Activated gamma-delta T cell (primary cell): ENCODE data around the gene HSDL2.

Source experiments
- DNase-seq: peaks from one replicate; lab custom pipeline; 2025; lab: John Stamatoyannopoulos, UW

Gene HSDL2

GRCh38 chr9:112446526-112446925, 66.6 kb downstream of the HSDL2 start:
- DNase-seq: no peak

GRCh38 chr9:112447283-112447761, 67.4 kb downstream of the HSDL2 start:
- DNase-seq: no peak

- DNase-seq: no peak
Observed at GRCh38 chr9:112462855-112463254, 82.9 kb downstream of the HSDL2 start.

- no peak for DNase-seq
Observed at GRCh38 chr9:112465352-112465751, 85.4 kb downstream of the HSDL2 start.

DNA sequence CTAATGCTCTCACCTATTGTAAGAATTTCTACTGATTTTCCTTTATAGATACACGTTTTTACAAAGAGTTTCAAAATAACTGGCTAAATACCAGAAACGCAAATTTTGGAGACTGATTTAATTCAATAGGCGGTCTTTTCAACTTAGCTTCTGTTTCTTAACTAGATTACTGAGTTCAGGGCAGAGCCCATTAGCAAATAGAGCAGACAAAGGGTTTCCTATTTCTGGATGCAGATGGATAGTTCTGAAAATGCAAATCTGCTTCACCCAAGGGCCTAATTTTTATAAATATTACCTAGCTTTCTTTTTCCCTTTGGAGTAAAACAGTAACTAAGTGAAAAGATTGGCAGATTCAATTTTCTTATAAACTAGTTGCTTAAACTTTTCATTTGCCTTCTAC, 93.1 kb downstream of the HSDL2 start:
- DNase-seq: no peak

DNA sequence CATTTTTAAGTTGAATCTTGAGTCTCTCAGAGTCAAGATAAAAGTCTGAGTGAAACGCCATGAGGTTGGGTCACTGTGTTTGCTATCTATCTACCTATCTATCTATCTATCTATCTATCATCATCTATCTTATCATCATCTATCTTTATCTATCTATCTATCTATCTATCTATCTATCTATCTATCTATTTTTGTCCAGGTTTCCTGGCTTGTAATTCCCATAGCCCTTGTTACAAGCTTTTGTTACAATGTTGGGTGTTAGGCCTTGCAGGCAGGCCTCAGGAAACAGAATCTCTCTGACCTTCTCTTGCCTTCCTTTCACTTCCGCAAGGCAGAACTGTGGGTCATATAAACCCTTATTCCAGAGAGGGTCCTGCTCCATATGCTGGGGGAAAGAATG, 94.1 kb downstream of the HSDL2 start:
- no peak for DNase-seq

GRCh38 chr9:112475318-112475717, 95.4 kb downstream of the HSDL2 start:
- DNase-seq: no peak

DNA sequence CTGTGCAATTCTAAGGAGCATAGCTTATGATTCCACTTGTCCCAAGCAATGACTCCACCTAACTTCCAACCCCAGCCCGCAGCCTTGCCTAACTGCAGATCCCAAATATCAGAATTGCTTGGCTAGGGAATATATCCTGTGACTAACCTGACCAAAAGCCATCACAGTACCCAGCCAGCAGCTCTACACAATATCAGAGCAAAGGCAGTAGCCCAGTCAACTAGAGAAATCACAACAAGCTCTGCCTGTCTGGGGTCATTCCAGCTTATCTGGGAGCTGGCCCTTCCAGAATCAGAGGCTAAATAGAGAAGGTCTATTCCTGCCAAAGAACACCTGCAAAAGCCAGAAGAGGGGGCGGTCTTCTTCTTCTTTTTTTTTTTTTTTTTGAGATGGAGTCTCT, 97.4 kb downstream of the HSDL2 start:
- no peak for DNase-seq

DNA sequence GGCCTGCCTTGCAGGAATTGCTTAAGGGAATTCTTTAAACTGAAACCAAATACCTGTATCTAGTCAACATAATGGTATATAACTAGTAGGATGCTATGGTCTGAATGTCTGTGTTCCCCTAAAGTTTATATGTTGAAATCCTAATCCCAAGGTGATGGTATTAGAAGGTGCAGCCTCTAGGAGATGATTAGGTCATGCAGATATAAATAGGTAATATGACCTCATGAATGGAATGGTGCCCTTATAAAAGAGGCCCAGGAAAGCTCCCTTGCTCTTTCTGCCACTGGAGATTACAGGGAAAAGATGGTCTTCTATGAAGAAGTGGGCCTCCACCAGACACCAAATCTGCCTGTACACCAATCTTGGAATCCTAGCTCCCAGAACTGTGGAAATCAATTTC, 99.3 kb downstream of the HSDL2 start:
- no peak for DNase-seq

- DNase-seq: no peak
Observed at GRCh38 chr9:112484607-112485006, 104.7 kb downstream of the HSDL2 start.

DNA sequence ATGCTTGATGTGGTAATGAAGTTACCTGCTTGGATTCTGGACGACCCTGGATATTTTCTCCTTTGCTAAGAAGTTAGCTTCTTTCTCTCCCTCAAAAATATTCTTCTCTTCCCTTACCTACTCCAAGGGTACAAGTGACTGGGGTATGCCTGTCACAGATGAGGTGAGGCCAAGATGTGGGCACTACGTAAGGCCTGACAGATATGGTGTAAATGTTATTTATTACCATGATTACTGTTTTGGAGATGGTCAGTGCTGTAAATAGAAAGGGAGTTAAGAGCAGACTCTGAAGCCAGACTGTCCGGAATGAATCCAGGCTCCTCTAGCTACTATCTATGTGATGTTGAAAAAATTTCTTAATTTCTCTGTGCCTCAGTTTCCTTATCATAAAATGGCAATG, 105.7 kb downstream of the HSDL2 start:
- no peak for DNase-seq

GRCh38 chr9:112486221-112487007, 106.5 kb downstream of the HSDL2 start, which contains the start of gene KIAA1958:
Gene KIAA1958, plus strand, starts transcription at chr9:112486827. Its CDS starts 87,254 bp downstream, at chr9:112574081.
- peak; percentile 74 for DNase-seq

DNA sequence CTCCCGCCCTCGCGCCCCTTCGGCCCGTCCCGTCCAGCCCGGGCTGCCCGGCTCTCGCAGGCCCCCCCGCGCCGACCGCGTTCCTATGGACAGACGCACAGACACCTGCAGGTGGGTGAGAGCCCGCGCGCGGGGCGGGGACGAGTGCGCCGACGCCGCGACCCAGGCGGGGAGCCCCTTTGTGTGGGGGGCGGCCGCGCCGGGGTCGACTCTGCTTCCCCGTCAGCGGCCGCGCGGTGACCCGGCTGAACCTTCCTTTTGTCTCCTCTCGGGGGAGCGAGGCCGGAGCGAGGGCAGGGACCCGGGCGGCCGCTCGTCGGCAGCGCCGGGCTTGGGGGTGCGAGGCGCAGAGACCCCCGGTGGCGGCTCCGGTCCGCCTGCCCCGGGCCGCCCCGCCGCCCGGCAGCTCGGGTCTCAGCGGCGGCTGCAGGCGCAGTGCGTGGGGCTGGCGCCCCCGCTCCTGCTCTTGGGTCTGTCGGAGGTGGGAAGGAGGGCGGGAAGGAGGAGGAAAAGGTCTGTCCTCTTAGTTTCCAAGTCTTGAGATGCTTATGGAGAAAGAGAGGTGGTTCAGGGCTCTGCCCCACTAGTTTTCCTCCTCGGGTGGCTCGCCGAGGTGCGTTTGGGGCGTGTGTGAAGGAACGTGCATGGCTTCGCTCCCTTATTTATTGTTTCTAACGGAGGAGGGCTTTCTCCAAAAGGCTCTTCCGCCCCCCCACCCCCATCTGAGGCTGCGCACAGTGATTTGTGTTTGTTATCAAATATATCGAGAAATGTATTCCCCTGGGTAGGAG, 107.3 kb downstream of the HSDL2 start:
- peak; percentile 37 for DNase-seq

- no peak for DNase-seq
Observed at GRCh38 chr9:112487799-112488340, 108.0 kb downstream of the HSDL2 start.

- DNase-seq: no peak
Observed at GRCh38 chr9:112489039-112489546, 109.2 kb downstream of the HSDL2 start.

- DNase-seq: no peak
Observed at GRCh38 chr9:112489876-112490666, 110.2 kb downstream of the HSDL2 start.

DNA sequence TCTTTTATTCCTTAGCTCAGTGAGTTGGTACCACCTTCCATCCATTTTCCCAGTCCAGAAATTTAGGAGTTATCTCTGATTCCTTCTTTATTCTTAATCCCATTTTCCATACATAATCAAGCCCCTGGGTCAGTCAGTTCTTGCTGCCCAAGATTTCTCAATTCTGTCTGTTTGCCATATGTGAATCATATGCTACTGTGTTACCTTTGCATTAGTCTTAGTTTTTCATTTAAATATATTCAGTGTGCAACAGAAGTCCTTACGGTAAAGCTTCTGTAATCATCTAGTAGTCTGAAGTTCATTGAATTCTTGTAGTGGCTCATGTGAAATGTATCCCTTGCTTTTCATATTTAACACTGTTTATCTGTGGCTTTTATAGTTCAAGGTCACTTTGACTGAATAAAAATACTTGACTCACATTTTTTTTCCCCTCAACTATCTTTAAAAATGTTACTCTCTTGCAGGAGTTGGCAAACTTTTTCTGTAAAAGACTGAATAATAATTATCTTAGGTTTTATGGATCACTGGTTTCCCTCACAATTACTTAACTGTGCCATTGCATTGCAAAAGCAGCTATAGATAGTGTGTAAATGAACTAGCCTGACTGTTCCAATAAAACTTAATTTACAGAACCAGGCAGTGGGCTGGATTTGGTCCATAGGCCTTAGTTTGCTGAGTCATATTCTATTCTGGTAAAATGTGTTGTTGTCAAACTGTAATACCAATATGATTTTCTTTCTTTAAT, 113.7 kb downstream of the HSDL2 start:
- DNase-seq: no peak

GRCh38 chr9:112494153-112494552, 114.2 kb downstream of the HSDL2 start:
- DNase-seq: no peak

GRCh38 chr9:112495614-112496013, 115.7 kb downstream of the HSDL2 start:
- no peak for DNase-seq

DNA sequence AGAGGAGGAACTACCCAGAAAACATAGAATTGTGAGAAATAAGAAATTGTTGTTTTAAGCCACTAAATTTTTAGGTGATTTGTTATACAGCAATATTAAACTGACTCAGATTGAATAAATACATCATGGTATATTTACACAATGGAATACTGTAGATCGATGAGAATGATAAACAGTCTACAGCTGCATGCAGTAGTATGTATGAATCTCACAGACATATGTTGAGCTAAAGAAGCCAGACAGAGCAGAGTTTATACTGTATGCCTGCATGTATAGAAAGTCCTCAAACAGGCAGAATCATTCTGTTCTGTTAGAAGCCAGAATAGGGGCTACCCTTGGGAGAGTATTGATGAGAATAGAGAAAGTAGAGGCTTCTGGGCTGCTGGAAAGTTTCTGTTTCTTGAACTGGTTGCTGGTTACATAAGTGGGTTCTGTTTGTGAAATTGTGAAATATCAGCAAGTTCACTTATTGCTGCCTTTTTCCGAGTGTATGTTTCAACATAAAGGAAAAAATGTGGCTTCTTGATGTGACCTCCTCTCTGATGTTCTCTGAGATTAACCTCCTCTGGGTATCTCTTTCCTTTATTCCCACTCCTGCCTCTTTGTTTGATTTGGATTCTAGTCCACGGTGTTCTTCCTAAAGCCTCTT, 116.3 kb downstream of the HSDL2 start:
- no peak for DNase-seq
